ENCODE measurements around the gene CDC42BPA. TPM values are rescaled to one million over a fixed set of nuclear protein-coding genes. Genes with fewer than 3 reads are reported as not detected.

Gene CDC42BPA
- total and polyA plus RNA-seq, 9 of the 15 experiments (the other 6 are each of a cell fraction or from before 2014, with no cell fraction given) = 8.0 to 77.5 (median 52.1) TPM

DNA sequence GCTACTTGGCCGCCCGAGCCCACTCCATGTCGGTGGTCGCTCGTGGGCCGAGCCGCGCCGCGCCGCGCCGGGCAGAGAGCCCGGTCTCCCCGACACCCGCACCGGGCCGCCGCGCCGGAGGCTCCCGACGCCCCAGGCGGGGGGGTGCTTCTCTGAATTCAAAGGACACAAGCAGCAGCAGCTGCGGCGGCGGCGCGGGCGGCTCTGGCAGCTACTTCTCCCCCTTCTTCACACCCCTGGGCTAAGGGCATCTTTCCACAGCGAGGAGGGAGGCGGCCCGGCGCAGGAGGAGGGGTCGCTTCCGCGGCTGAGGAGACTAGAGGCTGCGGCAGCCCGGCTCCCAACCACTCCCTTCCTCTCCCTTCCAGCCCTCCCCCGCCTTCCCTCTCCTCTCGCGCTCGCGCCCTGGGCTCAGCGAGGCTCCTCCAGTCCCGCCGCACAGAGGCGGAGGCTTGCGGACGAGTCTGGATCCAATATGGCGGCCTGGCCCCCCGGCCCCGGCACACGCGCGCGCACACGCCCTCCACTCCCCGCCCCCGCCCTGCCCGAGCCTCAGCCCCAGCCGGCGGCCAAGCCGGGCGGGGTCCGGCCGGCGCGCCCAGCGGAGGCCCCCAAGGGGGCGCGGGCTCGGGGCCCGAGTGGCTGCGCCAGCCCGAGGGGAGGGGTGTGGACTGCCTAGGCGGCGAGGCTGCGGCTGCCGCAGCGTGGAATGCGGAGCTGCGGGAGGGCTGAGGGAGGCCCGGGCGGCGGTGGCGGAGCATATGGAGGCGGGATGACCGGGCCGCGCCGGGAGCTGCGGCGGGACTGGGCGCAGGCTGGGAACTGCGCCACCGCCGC is at the start of gene CDC42BPA (continued):
- TF ChIP-seq, protein P1, sequence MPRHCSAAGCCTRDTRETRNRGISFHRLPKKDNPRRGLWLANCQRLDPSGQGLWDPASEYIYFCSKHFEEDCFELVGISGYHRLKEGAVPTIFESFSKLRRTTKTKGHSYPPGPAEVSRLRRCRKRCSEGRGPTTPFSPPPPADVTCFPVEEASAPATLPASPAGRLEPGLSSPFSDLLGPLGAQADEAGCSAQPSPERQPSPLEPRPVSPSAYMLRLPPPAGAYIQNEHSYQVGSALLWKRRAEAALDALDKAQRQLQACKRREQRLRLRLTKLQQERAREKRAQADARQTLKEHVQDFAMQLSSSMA (CRISPR knock-in tag; IDR thresholded peaks at IDR 0.05) = 0 out of 2 replicates have a peak, but pooled peaks have one; percentile 62
- no peak for TF ChIP-seq ZNF780A (CRISPR knock-in tag; IDR thresholded peaks at IDR 0.05)
- TF ChIP-seq IFI16 (CRISPR knock-in tag; IDR thresholded peaks at IDR 0.05) = no peak
- TF ChIP-seq POU5F1 (IDR thresholded peaks at IDR 0.05; ENCODE audit: borderline replicate concordance, low read depth, low read length, partially characterized antibody) = no peak
- TF ChIP-seq GATA2 (CRISPR knock-in tag; IDR thresholded peaks at IDR 0.05) = no peak
- TF ChIP-seq BRD4 (IDR thresholded peaks at IDR 0.05) = peak; percentile 78; the same call in 1 of the 2 replicates
- no peak for TF ChIP-seq SRSF7 (optimal IDR thresholded peaks at IDR 0.05; ENCODE audit: low read depth, low read length)
- TF ChIP-seq, protein P2, sequence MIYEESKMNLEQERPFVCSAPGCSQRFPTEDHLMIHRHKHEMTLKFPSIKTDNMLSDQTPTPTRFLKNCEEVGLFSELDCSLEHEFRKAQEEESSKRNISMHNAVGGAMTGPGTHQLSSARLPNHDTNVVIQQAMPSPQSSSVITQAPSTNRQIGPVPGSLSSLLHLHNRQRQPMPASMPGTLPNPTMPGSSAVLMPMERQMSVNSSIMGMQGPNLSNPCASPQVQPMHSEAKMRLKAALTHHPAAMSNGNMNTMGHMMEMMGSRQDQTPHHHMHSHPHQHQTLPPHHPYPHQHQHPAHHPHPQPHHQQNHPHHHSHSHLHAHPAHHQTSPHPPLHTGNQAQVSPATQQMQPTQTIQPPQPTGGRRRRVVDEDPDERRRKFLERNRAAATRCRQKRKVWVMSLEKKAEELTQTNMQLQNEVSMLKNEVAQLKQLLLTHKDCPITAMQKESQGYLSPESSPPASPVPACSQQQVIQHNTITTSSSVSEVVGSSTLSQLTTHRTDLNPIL (CRISPR knock-in tag; IDR thresholded peaks at IDR 0.05) = no peak
- TF ChIP-seq, protein P3, sequence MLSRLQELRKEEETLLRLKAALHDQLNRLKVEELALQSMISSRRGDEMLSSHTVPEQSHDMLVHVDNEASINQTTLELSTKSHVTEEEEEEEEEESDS (CRISPR knock-in tag; IDR thresholded peaks at IDR 0.05) = no peak
- TF ChIP-seq TAF9B (IDR thresholded peaks at IDR 0.05; ENCODE audit: partially characterized antibody) = peak; percentile 64
- TF ChIP-seq, protein P4, sequence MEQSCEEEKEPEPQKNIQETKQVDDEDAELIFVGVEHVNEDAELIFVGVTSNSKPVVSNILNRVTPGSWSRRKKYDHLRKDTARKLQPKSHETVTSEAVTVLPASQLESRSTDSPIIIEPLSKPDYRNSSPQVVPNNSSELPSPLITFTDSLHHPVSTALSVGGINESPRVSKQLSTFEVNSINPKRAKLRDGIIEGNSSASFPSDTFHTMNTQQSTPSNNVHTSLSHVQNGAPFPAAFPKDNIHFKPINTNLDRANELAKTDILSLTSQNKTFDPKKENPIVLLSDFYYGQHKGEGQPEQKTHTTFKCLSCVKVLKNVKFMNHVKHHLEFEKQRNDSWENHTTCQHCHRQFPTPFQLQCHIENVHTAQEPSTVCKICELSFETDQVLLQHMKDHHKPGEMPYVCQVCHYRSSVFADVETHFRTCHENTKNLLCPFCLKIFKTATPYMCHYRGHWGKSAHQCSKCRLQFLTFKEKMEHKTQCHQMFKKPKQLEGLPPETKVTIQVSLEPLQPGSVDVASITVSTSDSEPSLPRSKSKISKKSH (CRISPR knock-in tag; IDR thresholded peaks at IDR 0.05) = no peak
- TF ChIP-seq, protein P5, sequence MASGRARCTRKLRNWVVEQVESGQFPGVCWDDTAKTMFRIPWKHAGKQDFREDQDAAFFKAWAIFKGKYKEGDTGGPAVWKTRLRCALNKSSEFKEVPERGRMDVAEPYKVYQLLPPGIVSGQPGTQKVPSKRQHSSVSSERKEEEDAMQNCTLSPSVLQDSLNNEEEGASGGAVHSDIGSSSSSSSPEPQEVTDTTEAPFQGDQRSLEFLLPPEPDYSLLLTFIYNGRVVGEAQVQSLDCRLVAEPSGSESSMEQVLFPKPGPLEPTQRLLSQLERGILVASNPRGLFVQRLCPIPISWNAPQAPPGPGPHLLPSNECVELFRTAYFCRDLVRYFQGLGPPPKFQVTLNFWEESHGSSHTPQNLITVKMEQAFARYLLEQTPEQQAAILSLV (tag; IDR thresholded peaks at IDR 0.05) = no peak
- TF ChIP-seq FOXJ3 (CRISPR knock-in tag; IDR thresholded peaks at IDR 0.05) = no peak
- TF ChIP-seq NEUROD1 (IDR thresholded peaks at IDR 0.05; ENCODE audit: borderline replicate concordance, low read depth, low read length, partially characterized antibody) = no peak
- TF ChIP-seq, protein P6, sequence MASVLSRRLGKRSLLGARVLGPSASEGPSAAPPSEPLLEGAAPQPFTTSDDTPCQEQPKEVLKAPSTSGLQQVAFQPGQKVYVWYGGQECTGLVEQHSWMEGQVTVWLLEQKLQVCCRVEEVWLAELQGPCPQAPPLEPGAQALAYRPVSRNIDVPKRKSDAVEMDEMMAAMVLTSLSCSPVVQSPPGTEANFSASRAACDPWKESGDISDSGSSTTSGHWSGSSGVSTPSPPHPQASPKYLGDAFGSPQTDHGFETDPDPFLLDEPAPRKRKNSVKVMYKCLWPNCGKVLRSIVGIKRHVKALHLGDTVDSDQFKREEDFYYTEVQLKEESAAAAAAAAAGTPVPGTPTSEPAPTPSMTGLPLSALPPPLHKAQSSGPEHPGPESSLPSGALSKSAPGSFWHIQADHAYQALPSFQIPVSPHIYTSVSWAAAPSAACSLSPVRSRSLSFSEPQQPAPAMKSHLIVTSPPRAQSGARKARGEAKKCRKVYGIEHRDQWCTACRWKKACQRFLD (CRISPR knock-in tag; IDR thresholded peaks at IDR 0.05) = peak; percentile 77
- TF ChIP-seq RBM22 (IDR thresholded peaks at IDR 0.05; ENCODE audit: low read depth, low read length, poor library complexity, severe bottlenecking) = no peak
- no peak for TF ChIP-seq NFYB (IDR thresholded peaks at IDR 0.05; ENCODE audit: extremely low read depth, insufficient read length)
- no peak for TF ChIP-seq ZNF324 (CRISPR knock-in tag; IDR thresholded peaks at IDR 0.05)
- TF ChIP-seq THRAP3 (IDR thresholded peaks at IDR 0.05; ENCODE audit: borderline replicate concordance) = no peak
